Measurements from ENCODE around the gene HOMER1. TPM values are rescaled to one million over a fixed set of nuclear protein-coding genes. Genes with fewer than 3 reads are reported as not detected.

The HOMER1 gene
- total and polyA plus RNA-seq, 10 of the 15 experiments (the other 5 are each of a cell fraction or from before 2014, with no cell fraction given) = 0.96 to 22.0 (median 7.5) TPM

DNA sequence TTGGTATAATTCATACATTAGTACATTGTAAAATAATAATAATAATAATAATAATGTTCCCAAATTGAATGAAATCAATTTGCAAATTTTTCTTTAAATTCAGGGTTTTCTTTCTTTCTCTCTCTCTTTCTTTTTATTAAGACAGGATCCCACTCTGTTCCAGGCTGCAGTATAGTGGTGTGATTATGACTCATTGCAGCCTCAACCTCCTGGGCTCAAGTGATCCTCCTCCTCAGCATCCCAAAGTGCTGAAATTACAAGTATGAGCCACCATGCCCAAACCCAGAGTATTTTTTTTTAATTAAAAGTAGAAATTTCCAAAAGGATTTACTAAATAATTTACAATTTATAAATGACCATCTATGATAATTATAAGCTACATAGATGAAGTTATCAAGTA, 117.7 kb downstream of the HOMER1 start:
- no peak overlapping the region for H3K9ac ChIP-seq (ENCODE audit: control insufficient read depth, insufficient read depth, low read length)
- in situ Hi-C loops (cut with MboI) = no loop called here
- DNase-seq (ENCODE audit: low read depth, low spot score) (no peak), ATAC-seq (no peak), FAIRE-seq (no peak)
- H3K4me2 ChIP-seq (ENCODE audit: control insufficient read depth, insufficient read depth) = no peak overlapping the region
- BruUV-seq (replicated peaks) = no TSS peak
- H3K27ac ChIP-seq (ENCODE audit: control insufficient read depth, insufficient read depth) = no peak overlapping the region
- intact Hi-C loops (cut with micrococcal nuclease; ENCODE audit: unreplicated experiment) = no loop called here
- H3K9me3 ChIP-seq (replicated peaks; ENCODE audit: control insufficient read depth, insufficient read depth, low read length) = no peaks in the 10 kb centered on the region
- RAD21 ChIA-PET (ENCODE audit: unreplicated experiment) = no interaction called here
- SMC1A ChIA-PET (ENCODE audit: uncharacterized antibody, unreplicated experiment) = no interaction called here
- H3K27me3 ChIP-seq (replicated peaks in 1 of 2; ENCODE audit: control insufficient read depth in 2 of 2, insufficient read depth in 2 of 2, low read length in 1 of 2) = no peaks in the 10 kb centered on the region
- no peak for TF ChIP-seq TCF3 (IDR thresholded peaks at IDR 0.05; ENCODE audit: borderline replicate concordance, insufficient read depth, low read depth, low read length)
- TF ChIP-seq YBX1 (IDR thresholded peaks at IDR 0.05) = no peak
- no peak for TF ChIP-seq SRF (IDR thresholded peaks at IDR 0.05; ENCODE audit: low read depth in 2 of 2, low read length in 2 of 2)
- TF ChIP-seq SUPT20H (IDR thresholded peaks at IDR 0.05; ENCODE audit: borderline replicate concordance, control insufficient read depth, low read depth, low read length) = no peak
- TF ChIP-seq FOS (IDR thresholded peaks at IDR 0.05; ENCODE audit: borderline replicate concordance, extremely low read depth, insufficient read length) = no peak
- TF ChIP-seq EZH2 (IDR thresholded peaks at IDR 0.05; ENCODE audit: borderline replicate concordance, control insufficient read depth, low read depth, low read length) = no peak
- TF ChIP-seq PBX3 (IDR thresholded peaks at IDR 0.05; ENCODE audit: insufficient replicate concordance, low read depth, low read length) = no peak
- TF ChIP-seq, protein P1, sequence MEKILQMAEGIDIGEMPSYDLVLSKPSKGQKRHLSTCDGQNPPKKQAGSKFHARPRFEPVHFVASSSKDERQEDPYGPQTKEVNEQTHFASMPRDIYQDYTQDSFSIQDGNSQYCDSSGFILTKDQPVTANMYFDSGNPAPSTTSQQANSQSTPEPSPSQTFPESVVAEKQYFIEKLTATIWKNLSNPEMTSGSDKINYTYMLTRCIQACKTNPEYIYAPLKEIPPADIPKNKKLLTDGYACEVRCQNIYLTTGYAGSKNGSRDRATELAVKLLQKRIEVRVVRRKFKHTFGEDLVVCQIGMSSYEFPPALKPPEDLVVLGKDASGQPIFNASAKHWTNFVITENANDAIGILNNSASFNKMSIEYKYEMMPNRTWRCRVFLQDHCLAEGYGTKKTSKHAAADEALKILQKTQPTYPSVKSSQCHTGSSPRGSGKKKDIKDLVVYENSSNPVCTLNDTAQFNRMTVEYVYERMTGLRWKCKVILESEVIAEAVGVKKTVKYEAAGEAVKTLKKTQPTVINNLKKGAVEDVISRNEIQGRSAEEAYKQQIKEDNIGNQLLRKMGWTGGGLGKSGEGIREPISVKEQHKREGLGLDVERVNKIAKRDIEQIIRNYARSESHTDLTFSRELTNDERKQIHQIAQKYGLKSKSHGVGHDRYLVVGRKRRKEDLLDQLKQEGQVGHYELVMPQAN (conservative IDR thresholded peaks at IDR 0.05) = no peak
- TF ChIP-seq ZNF217 (IDR thresholded peaks at IDR 0.05) = no peak
- no peak for TF ChIP-seq JUNB (IDR thresholded peaks at IDR 0.05)
- no peak for TF ChIP-seq BACH1 (IDR thresholded peaks at IDR 0.05; ENCODE audit: borderline replicate concordance)
- no peak for TF ChIP-seq RAD21 (IDR thresholded peaks at IDR 0.05; ENCODE audit: insufficient read depth, low read depth, low read length)
- TF ChIP-seq TBL1XR1 (IDR thresholded peaks at IDR 0.05; ENCODE audit: low read depth, low read length) = no peak
- TF ChIP-seq MYB (IDR thresholded peaks at IDR 0.05; ENCODE audit: borderline replicate concordance, low read depth, low read length) = no peak
- H4K20me1 ChIP-seq (ENCODE audit: control insufficient read depth, insufficient read depth) = no peaks in the 10 kb centered on the region
- no peaks in the 10 kb centered on the region for H3K4me1 ChIP-seq (ENCODE audit: control insufficient read depth, insufficient read depth, low read length)
- POLR2A ChIA-PET = no interaction called here
- no peaks in the 10 kb centered on the region for H3K79me2 ChIP-seq (ENCODE audit: control insufficient read depth, insufficient read depth, low read length)
- H3K36me3 ChIP-seq (ENCODE audit: control insufficient read depth in 2 of 2, insufficient read depth in 2 of 2, low read length in 1 of 2) = no peaks in the 10 kb centered on the region
- CTCF ChIA-PET = no interaction called here
- H3K4me3 ChIP-seq = no peak overlapping the region
- no peak overlapping the region for H2AFZ ChIP-seq (ENCODE audit: control insufficient read depth, low read depth, low read length)

All from GM12878 (cell line).